DMS153 treated with DMSO at 0.1 percent for 48 hours (cell line): ENCODE measurements around the gene LACTB.

Source experiments
- DNase-seq: peaks from one replicate; lab custom pipeline; 2025; ENCODE audit not compliant: unreplicated experiment; lab: John Stamatoyannopoulos, UW

The LACTB gene

GRCh38 chr15:63122002-63122875 is 578 bp downstream of the LACTB start:
- no peak for DNase-seq

- no peak for DNase-seq
These were observed 2.8 kb downstream of the LACTB start for GRCh38 chr15:63124506-63124905.

- DNase-seq, result no peak
These were observed 5.1 kb downstream of the LACTB start for GRCh38 chr15:63126726-63127125.

DNA sequence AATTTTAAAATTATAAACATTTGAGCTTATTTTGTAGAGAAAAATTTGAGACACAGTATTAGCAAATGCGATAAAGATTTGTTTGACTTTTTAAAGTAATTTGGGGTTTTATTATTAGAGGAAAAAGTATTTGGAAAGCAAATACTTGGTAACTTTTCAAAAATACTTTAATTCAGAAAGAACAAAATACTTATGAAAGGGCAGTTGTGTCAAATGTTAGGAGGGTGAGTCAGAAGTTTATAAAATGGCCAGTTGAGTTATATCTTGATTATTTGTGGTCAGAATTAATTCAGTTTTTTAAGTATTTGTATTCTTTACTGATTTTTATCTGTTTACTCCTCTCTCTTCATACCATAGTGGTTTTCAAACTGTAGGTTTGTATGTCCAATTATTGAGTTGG is 12.1 kb downstream of the LACTB start:
- DNase-seq, result no peak

DNA sequence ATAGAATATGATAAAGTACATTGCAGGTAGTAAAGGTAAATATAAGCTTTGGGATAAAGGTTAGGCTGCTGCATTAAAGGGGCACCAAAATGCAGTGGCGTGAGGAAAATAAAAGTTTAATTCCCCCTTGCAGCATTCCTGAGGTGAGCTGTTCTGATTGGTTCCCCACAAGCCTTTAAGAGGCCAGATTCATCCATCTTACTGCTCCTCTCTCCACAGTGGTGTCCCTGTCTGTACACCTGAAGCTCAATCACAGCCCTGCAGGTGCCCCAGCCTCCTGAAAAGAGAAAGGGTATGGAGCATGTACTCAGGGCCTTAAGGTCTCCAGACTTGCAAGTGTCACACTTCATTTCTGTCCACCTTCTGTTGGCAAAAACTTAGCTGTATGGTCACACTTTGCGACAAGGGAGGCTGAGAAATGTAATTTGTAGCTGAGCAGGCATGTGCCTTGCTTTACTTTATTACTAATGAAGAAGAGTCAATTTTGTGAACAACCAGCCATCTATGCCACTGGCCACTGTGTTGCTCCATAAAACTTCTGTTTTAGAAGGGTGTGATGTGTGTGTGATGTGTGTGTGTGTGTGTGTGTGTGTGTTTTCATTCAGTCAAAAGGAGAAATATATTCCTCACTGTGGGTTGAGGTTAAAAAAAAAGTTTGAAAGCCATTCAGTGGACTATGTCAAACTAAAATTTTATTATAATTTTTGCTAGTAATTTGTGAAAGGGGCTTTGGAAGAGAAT is 12.8 kb downstream of the LACTB start:
- DNase-seq, result no peak

GRCh38 chr15:63135281-63135680 is 13.6 kb downstream of the LACTB start:
- no peak for DNase-seq

DNA sequence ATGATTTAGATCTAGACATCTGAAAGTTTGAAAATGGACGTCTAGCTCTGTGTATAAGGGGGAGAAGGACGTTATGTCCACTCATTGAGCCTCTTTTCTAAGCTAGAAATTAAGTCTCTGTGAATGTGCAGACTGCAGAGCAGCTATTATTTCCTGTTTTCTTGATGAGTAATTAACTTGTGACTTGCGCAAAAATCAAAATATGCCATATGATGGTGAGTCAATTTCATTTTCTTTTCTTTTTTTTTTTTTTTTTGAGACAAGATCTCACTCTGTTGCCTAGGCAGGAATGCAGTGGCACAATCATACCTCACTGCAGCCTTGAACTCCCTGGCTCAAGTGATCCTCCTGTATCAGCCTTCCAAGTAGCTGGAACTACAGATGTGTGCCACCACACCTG is 14.1 kb downstream of the LACTB start:
- no peak for DNase-seq

DNA sequence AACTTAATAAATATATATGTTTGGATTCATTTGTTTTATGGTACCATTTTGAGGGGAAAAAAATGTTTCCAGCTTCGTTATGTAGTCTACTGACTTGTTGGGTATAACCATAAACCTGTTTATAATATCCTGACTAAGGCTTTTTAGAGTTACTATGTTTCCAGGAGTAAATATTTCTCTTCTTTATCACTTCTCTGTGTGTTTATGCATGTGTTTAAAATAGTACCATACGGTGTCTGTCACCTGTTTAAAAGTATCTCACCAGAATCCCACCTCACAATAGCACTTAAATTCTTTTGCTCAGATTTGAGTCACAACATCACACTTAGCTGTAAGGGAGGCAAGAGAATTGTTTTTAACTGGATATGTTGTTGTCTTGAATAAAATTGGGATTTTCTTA is 15.1 kb downstream of the LACTB start:
- DNase-seq, result no peak

DNA sequence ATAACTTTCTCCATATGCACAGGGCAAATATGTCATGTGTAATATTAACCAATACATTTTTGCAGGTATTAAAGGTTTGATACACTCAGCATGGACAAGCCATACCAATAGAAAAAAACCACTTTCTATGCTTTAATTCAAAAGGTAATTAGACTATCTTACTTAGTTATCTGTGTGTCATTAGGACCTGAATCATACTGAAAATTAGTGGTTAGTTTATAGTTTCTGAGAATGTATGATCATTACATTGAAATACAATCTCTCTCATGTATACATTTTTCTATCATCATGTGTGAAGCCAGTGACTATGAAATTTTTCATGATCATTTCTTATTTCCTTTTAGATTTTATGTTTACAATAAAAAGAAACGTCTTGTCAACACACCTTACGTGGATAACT is 19.3 kb downstream of the LACTB start:
- DNase-seq, result no peak

DNA sequence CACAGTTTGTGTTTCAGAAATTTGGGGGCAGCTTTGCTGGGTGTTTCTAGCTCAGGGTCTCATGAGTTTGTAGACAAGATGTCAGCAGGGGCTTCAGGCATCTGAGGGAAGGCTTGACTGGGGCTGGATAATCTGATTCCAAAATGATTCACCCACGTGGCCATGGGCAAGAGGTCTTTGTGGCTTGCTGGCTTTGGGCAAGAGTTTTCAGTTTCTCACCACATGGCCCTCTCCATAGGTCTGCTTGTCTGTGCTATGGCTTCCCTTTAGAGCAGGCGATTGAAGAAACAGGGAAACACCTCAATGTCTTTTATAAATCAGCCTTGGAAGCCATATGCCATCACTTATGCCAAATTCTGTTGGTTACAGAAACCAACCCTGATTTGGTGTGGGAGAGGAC is 23.8 kb downstream of the LACTB start:
- no peak for DNase-seq

DNA sequence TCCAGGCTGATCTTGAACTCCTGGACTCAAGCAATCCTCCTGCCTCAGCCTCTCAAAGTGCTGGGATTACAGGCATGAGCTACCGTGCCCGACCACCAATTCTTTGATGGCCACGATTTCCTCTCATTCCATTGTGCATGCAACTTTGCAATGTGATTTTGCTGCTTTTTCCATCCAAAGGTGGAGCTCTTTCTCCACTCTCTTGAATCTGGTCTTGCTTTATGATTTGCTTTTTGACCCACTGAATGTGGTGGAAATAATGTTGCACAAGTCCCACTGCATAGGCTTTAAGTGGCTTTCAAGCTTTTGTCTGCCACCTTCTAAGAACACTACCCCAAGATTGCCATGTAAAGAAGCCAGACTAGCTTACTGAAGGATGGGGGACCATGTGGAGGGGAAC is 25.0 kb downstream of the LACTB start:
- no peak for DNase-seq

DNA sequence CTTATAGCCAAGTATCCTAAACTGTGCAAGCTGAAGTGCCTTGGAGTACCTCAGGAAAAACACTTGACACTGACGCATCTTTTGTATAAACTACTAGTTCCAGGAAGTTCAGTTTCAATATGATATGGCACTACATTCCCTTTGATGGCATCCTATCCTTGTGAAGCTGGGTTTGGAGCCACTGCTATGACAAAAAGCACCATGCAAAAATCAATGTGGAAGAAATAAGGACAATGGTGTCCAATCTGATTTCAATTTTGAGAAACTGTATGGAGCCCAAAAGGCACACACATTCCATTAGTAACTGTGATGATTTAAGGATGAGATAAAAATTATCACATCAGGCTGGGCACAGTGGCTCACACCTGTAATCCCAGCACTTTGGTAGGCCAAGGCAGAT is 30.0 kb downstream of the LACTB start:
- no peak for DNase-seq

- no peak for DNase-seq
These were observed 33.8 kb downstream of the LACTB start for GRCh38 chr15:63155486-63155885.

DNA sequence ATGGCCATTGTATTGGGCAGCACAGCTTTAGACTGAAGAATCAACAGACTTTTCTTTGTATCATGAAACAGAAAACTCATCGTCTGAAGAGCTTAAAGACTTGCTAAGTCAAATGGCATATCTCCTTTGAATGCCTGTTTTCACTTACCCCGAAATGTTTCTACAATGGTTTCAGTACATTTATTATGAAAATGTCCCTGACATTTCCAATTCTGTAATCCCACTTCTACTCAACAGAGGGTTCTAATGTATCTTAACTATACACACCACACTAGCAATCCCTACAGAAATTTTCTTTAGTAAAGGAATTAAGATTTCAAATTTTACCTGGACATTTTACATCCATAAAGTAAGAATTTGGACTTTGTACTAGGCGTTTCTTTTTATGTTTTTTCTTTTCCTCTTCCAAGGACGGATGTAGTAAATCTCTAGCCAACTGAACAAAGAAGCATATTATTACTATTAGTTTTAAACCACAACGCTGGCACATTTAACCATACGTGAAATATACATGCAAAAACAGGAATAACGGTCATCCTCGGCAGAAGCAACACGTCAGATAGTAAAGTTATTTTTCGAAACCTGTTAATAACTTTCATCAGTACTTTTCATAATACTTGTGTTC is 34.5 kb downstream of the LACTB start:
- DNase-seq, result no peak

DNA sequence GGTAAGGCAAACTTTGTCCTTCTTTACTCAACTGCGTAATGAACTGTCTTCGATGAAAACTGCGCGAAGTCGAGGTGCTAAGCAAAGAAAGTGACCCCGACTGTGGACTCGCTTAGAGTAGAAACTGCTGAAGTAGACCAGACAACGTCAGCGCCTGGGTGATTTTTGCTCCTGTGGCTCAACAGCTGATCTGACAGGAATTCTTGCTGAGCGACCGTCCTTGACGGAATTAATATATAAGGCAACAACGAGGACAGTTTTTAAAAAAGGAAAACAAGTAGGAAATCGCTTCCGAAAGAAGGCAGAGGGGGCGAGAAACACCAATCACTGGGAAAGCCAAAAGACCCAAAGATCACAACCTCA is 35.1 kb downstream of the LACTB start:
- no peak for DNase-seq

- peak; percentile 44 for DNase-seq
These were observed 35.6 kb downstream of the LACTB start, which contains the start of gene RPS27L for GRCh38 chr15:63157118-63157843. TSS of gene RPS27L (minus strand) at chr15:63157477. CDS start at chr15:63157405, 72 bp downstream.

DNA sequence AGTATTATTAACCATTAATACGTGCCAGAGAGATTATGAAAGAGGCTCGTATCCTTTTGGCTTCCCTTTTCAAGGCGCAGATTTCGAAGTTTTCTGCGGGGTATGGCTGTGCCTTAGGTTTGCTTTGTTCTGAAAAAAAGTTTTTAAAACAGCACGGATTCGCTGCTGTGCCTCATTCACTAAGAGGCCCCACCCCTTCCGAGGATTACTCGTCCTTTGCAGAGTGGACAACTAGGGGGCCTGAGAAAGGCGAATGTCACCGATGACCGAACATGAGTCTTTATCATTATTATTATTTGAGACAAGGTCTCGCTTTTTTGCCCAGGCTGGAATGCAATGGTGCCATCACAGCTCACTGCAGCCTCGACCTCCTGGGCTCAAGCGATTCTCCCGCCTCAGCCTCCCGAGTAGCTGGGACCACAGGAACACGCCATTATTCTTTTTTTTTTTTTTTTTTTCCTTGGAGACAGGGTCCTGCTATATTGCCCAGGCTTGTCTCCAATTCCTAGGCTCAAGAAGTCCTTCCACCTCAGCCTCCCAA is 36.3 kb downstream of the LACTB start:
- DNase-seq, result no peak

- no peak for DNase-seq
These were observed 39.0 kb downstream of the LACTB start for GRCh38 chr15:63160638-63161037.

- DNase-seq, result no peak
These were observed 41.6 kb downstream of the LACTB start for GRCh38 chr15:63163217-63163616.

DNA sequence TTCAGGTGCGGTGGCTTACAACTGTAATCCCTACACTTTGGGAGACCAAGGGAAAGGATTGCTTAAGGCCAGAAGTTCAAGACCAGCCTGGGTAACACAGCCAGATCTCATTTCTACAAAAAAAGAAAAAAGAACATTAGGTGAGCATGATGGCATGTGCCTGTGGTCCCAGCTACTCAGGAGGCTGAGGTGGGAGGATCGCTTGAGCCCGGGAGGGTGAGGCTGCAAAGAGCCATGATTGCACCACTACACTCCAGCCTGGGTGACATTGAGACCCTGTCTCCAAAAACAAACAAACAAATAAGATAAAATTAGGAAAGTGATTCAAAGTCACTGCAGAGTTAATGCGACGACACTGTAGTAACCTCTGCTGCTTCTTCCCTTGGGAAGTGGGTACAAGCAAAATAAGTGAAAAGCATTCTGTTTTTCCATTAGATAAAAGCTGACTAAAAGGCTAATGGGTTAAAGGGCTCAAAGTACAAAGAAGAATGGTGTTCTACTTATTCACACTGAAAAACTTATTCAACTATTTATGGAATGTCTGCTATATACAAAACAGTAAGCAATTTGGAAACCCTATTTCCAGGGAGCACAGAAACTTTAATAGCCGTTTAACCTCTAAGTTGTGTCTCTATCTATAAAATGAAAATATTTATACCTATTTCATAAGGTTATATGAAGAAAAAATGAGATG is 43.7 kb downstream of the LACTB start:
- no peak for DNase-seq
